Omental fat pad (tissue), 4 donors: ENCODE measurements around the gene ABCC1. TPM values are rescaled to one million over a fixed set of nuclear protein-coding genes. Genes with fewer than 3 reads are reported as not detected.
"Not testable (repeated sequence)": the region's sequence is repeated elsewhere in the genome, so short reads cannot be mapped to it uniquely, and the experiment has no call there.

ENCODE experiments used
- ATAC-seq: fragments of 150-250 bp; one replicate; pipeline ENCODE4 v1.9.1; 2016; ENCODE audit warnings: mild to moderate bottlenecking, moderate library complexity; ENCODE audit not compliant: low FRiP score
- DNase-seq: peaks from one replicate; pipeline ENCODE4 v3.0.0-alpha.2; 2019; ENCODE audit warnings: low spot score
- total RNA-seq, 4 donors: library from RNA; depleted of rRNA; stranded (reverse); fragments of >200 nt; gene quantifications; one replicate each; pipeline ENCODE4 v1.1.0, GENCODE V29; 2016
- TF ChIP-seq, protein P1 (sequence below), 3 donors: fragments of 450-650 bp; IDR thresholded peaks; one replicate each; pipeline ENCODE4 v1.5.1; 2016 to 2017; ENCODE audit warnings: antibody characterized with exemption in 3 of 3, mild to moderate bottlenecking in 3 of 3, moderate library complexity in 2 of 3

The ABCC1 gene
- total RNA-seq, 4 donors from 2014 or later = 21.8 to 53.2 (median 36.3) TPM

DNA sequence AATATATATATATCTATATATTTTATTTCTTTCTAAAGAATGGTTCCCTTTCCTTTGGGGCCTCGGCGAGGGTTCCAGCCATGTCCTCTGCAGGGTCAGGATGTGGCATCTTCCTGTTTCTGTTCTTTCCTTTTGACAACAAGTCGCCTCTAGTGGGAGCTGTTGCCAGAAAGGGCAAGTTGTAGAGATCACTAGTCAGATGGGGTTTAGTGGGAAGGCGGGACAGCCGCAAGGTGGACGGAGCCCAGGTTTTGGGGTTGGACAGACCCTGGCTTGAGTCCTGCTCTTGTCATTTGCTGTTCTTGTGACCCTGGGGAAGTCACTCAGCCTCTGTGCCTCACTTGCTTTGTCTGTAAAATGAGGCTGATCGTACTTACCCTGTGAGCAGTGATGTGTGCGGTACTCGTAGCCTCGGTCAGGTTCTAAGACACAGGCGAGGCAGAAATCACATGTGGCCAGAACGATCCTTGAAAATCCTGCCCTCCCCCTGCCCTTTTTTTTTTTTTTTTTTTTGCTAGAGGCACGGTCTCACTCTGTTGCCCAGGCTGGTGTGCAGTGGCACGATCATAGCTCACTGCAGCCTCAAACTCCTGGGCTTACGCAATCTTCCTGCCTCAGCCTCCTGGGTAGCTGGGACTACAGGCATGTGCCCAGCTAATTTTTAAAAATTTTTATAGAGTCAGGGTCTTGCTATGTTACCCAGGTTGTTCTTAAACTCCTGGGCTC is 193.8 kb downstream of the ABCC1 start:
- TF ChIP-seq, protein P1, sequence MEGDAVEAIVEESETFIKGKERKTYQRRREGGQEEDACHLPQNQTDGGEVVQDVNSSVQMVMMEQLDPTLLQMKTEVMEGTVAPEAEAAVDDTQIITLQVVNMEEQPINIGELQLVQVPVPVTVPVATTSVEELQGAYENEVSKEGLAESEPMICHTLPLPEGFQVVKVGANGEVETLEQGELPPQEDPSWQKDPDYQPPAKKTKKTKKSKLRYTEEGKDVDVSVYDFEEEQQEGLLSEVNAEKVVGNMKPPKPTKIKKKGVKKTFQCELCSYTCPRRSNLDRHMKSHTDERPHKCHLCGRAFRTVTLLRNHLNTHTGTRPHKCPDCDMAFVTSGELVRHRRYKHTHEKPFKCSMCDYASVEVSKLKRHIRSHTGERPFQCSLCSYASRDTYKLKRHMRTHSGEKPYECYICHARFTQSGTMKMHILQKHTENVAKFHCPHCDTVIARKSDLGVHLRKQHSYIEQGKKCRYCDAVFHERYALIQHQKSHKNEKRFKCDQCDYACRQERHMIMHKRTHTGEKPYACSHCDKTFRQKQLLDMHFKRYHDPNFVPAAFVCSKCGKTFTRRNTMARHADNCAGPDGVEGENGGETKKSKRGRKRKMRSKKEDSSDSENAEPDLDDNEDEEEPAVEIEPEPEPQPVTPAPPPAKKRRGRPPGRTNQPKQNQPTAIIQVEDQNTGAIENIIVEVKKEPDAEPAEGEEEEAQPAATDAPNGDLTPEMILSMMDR (IDR thresholded peaks at IDR 0.05) = no peak
- ATAC-seq (no peak), DNase-seq (no peak)

- ATAC-seq (no peak), DNase-seq (no peak)
- TF ChIP-seq, protein P1 (IDR thresholded peaks at IDR 0.05) = no peak
These were observed 194.5 kb downstream of the ABCC1 start for GRCh38 chr16:16143931-16144330.

GRCh38 chr16:16144416-16144815 is 195.0 kb downstream of the ABCC1 start:
- TF ChIP-seq, protein P1 (IDR thresholded peaks at IDR 0.05) = no peak
- ATAC-seq = no peak

DNA sequence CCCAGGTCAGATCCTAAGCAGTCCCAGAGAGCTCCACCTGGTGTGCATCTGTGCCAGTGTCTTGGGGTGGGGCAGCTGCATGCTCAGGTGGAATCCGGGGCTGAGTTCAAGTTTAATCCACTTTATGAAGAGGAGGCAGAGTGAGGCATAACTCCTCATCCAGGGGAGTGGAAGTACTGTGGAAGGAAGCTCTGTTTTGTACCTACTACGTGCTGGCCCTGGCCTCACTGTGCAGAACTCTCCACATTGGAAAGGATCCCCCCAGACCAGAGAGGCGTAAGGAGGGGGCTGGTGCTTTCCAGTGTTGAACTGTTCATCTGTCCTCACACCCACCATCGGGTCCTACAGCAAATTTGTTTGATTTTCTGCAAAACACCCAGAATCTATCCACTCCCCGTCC is 195.9 kb downstream of the ABCC1 start:
- TF ChIP-seq, protein P1 (IDR thresholded peaks at IDR 0.05) = no peak
- ATAC-seq = no peak

More at GRCh38 chr16:16144416-16144815, 195.0 kb downstream of the ABCC1 start:
- no peak for DNase-seq

GRCh38 chr16:16146380-16147315 is 197.2 kb downstream of the ABCC1 start:
- TF ChIP-seq, protein P1 (IDR thresholded peaks at IDR 0.05) = no peak
- no peak for DNase-seq
- no peak for ATAC-seq

More for the DNA sequence above, 195.9 kb downstream of the ABCC1 start:
- DNase-seq = no peak

DNA sequence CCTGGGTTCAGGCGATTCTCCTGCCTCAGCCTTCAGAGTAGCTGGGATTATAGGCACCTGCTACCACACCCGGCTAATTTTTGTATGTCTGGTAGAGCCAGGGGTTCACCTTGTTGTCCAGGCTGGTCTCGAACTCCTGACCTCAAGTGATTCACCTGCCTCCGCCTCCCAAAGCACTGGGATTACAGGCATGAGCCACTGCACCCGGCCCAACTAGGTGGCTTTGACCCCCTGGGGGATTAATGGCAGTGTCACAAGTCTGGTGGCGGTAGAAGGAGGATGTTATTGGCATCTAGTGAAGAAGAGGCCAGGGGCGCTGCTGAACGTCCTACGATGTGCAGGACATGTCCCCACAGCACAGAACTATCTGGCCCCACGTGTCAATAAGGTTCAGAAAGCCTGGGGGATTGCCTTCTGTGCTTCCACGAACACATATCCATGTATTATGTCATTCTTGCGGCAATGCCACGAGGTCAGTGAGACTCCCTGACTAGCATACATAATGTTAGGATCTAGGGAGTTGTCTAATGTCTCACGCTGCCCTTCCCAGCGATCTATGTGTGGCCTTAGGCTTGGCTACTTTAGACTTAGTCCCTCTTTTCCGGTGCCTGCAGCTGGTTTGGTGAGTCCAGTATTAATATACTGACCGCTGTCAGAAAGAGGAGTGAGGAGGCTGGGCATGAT is 198.0 kb downstream of the ABCC1 start:
- TF ChIP-seq, protein P1 (IDR thresholded peaks at IDR 0.05) = no peak
- no peak for ATAC-seq
- no peak for DNase-seq

DNA sequence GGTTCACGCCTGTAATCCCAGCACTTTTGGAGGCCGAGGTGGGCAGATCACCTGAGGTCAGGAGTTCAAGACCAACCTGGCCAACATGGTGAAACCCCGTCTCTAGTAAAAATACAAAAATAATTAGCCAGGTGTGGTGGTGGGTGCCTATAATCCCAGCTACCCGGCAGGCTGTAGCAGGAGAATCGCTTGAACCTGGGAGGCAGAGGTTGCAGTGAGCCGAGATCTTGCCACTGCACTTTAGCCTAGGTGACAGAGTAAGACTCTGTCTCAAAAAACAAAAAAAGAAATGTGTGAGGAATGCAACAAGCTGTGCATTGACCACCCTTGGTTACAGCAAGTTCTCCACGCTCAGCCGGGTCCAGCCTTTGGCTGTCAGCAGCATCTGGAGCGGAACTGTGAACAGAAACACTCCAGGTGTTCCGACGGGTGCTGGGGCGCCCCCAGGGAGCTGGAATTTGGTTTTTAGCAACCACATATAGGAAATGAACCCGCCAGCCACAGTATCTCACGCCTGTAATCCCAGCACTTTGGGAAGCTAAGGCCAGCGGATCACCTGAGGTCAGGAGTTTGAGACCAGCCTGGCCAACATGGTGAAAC is 198.7 kb downstream of the ABCC1 start:
- DNase-seq, ATAC-seq: not testable (repeated sequence)
